ENCODE measurements around the gene CMAS. TPM values are rescaled to one million over a fixed set of nuclear protein-coding genes. Genes with fewer than 3 reads are reported as not detected.
"Not testable (repeated sequence)": the region's sequence is repeated elsewhere in the genome, so short reads cannot be mapped to it uniquely, and the experiment has no call there.

The CMAS gene
- total RNA-seq, 1 experiment from 2014 or later = 35.6 TPM

GRCh38 chr12:22018860-22019259 is 27.2 kb upstream of the CMAS start:
- intact Hi-C loops (cut with micrococcal nuclease; ENCODE audit: unreplicated experiment) = loop anchor here (2.0 to 10.0 kb wide), 2 partner anchors 322 to 414 kb away; partner anchors contain the start of gene GYS2
- DNase-seq = no peak
- Mint-ChIP-seq H3K36me3 (ENCODE audit: insufficient read depth, unreplicated experiment) (no peaks in the 10 kb centered on the region), H3K27me3 (ENCODE audit: unreplicated experiment) (no peaks in the 10 kb centered on the region), H3K27ac (ENCODE audit: unreplicated experiment) (no peak overlapping the region), H3K4me3 (ENCODE audit: low read depth, unreplicated experiment) (no peak overlapping the region), H3K4me1 (ENCODE audit: low read depth, unreplicated experiment) (peaks cover 9% of the 10 kb centered on the region), H3K9me3 (ENCODE audit: low read depth, unreplicated experiment) (no peaks in the 10 kb centered on the region)
- CTCF ChIA-PET = interaction anchor here (0.6 to 2.5 kb wide), 4 partner anchors 17 to 321 kb away, joined by 3 to 28 read pairs (median 3); no protein-coding TSS in a partner anchor
- TF ChIP-seq CTCF (IDR thresholded peaks at IDR 0.05; ENCODE audit: unreplicated experiment) = peak; percentile 34
- no TSS peak for BruUV-seq (replicated peaks)

- H3K27ac Mint-ChIP-seq (ENCODE audit: unreplicated experiment); H3K36me3 Mint-ChIP-seq (ENCODE audit: insufficient read depth, unreplicated experiment); H3K4me1 Mint-ChIP-seq (ENCODE audit: low read depth, unreplicated experiment); DNase-seq; H3K9me3 Mint-ChIP-seq (ENCODE audit: low read depth, unreplicated experiment); intact Hi-C loops (cut with micrococcal nuclease; ENCODE audit: unreplicated experiment); H3K27me3 Mint-ChIP-seq (ENCODE audit: unreplicated experiment); BruUV-seq (replicated peaks); H3K4me3 Mint-ChIP-seq (ENCODE audit: low read depth, unreplicated experiment): not testable (repeated sequence)
- CTCF ChIA-PET = interaction anchor here (0.6 kb wide), 1 partner anchor 326 kb away, joined by 3 read pairs; no protein-coding TSS in a partner anchor
Observed at GRCh38 chr12:22023489-22023888, 22.5 kb upstream of the CMAS start.

GRCh38 chr12:22029491-22029890 is 16.5 kb upstream of the CMAS start:
- H3K9me3 Mint-ChIP-seq (ENCODE audit: low read depth, unreplicated experiment) = no peaks in the 10 kb centered on the region
- peaks cover 4% of the 10 kb centered on the region for H3K4me1 Mint-ChIP-seq (ENCODE audit: low read depth, unreplicated experiment)
- CTCF ChIA-PET = no interaction called here
- no peak for TF ChIP-seq CTCF (IDR thresholded peaks at IDR 0.05; ENCODE audit: unreplicated experiment)
- BruUV-seq (replicated peaks) = no TSS peak
- H3K36me3 Mint-ChIP-seq (ENCODE audit: insufficient read depth, unreplicated experiment) = no peaks in the 10 kb centered on the region
- no peak for DNase-seq
- no peaks in the 10 kb centered on the region for H3K27me3 Mint-ChIP-seq (ENCODE audit: unreplicated experiment)
- H3K4me3 Mint-ChIP-seq (ENCODE audit: low read depth, unreplicated experiment) = no peak overlapping the region
- H3K27ac Mint-ChIP-seq (ENCODE audit: unreplicated experiment) = no peak overlapping the region
- intact Hi-C loops (cut with micrococcal nuclease; ENCODE audit: unreplicated experiment) = no loop called here

- H3K9me3 Mint-ChIP-seq (ENCODE audit: low read depth, unreplicated experiment) = no peaks in the 10 kb centered on the region
- no TSS peak for BruUV-seq (replicated peaks)
- CTCF ChIA-PET = no interaction called here
Observed at GRCh38 chr12:22029991-22030390, 16.0 kb upstream of the CMAS start.

More at GRCh38 chr12:22029991-22030390, 16.0 kb upstream of the CMAS start:
- DNase-seq = no peak
- Mint-ChIP-seq H3K4me1 (ENCODE audit: low read depth, unreplicated experiment) (peaks cover 9% of the 10 kb centered on the region), H3K4me3 (ENCODE audit: low read depth, unreplicated experiment) (no peak overlapping the region), H3K27ac (ENCODE audit: unreplicated experiment) (no peak overlapping the region), H3K36me3 (ENCODE audit: insufficient read depth, unreplicated experiment) (no peaks in the 10 kb centered on the region), H3K27me3 (ENCODE audit: unreplicated experiment) (no peaks in the 10 kb centered on the region)
- no peak for TF ChIP-seq CTCF (IDR thresholded peaks at IDR 0.05; ENCODE audit: unreplicated experiment)
- intact Hi-C loops (cut with micrococcal nuclease; ENCODE audit: unreplicated experiment) = no loop called here
